WERI-Rb-1 (cell line): Measurements from ENCODE around the gene HMGB3.
"Not testable (repeated sequence)": the region's sequence is repeated elsewhere in the genome, so short reads cannot be mapped to it uniquely, and the experiment has no call there.

Experiments used
- DNase-seq: peaks from one replicate; pipeline ENCODE4 v3.0.0-alpha.2; 2020
- H3K27ac ChIP-seq: fragments of 250-450 bp; sonication (Bioruptor Pico); 2 replicates; pipeline ENCODE4 v1.5.1; 2020; ENCODE audit warnings: mild to moderate bottlenecking, moderate library complexity
- H3K27me3 ChIP-seq: fragments of 250-450 bp; sonication (Bioruptor Pico); 2 replicates; pipeline ENCODE4 v1.5.1; 2021; ENCODE audit warnings: mild to moderate bottlenecking, low read depth, moderate library complexity; ENCODE audit not compliant: insufficient read depth, severe bottlenecking
- H3K36me3 ChIP-seq: fragments of 250-450 bp; sonication (Bioruptor Pico); 2 replicates; pipeline ENCODE4 v1.5.1; 2020; ENCODE audit warnings: mild to moderate bottlenecking, moderate library complexity
- H3K4me3 ChIP-seq: 2 replicates; pipeline ENCODE4 v1.5.1; 2011; ENCODE audit warnings: low read depth, mild to moderate bottlenecking, control low read depth, low read length
- H3K9me3 ChIP-seq: fragments of 250-450 bp; sonication (Bioruptor Pico); 2 replicates; pipeline ENCODE4 v1.5.1; 2021; ENCODE audit warnings: mild to moderate bottlenecking, moderate library complexity; ENCODE audit not compliant: severe bottlenecking
- TF ChIP-seq, protein P1 (sequence below): IDR thresholded peaks from 2 replicates; pipeline ENCODE4 v1.5.1; 2011; ENCODE audit warnings: low read depth, mild to moderate bottlenecking, control low read depth, inconsistent platforms, low read length

HMGB3 gene

DNA sequence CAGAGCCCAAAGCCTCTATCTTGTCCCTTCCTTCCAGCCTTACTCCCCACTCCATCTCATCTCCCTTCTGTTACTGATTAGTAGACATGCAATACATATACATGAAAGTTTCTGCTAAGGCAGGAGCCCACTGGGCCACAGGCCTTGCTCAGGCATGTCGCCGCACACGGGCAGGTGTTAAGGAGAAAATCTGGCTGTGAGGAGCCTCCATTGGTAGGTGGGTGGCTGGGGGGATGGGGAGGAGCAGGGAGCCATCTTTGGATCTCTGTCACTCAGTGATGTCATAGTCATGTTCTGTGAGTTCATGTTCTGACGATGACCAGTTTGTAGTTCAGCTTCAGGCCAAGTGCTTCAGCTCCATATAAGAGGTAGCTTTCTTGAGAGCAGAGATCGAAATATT, 2.9 kb upstream of the HMGB3 start:
- no peak for DNase-seq
- H3K36me3 ChIP-seq, result peaks cover 1% of the 10 kb centered on the region; the same call in 1 of the 2 replicates
- no peak overlapping the region for H3K27ac ChIP-seq
- H3K4me3 ChIP-seq, result no peak overlapping the region
- H3K9me3 ChIP-seq, result peaks cover 6% of the 10 kb centered on the region
- TF ChIP-seq, protein P1, sequence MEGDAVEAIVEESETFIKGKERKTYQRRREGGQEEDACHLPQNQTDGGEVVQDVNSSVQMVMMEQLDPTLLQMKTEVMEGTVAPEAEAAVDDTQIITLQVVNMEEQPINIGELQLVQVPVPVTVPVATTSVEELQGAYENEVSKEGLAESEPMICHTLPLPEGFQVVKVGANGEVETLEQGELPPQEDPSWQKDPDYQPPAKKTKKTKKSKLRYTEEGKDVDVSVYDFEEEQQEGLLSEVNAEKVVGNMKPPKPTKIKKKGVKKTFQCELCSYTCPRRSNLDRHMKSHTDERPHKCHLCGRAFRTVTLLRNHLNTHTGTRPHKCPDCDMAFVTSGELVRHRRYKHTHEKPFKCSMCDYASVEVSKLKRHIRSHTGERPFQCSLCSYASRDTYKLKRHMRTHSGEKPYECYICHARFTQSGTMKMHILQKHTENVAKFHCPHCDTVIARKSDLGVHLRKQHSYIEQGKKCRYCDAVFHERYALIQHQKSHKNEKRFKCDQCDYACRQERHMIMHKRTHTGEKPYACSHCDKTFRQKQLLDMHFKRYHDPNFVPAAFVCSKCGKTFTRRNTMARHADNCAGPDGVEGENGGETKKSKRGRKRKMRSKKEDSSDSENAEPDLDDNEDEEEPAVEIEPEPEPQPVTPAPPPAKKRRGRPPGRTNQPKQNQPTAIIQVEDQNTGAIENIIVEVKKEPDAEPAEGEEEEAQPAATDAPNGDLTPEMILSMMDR, result no peak
- H3K27me3 ChIP-seq, result no peaks in the 10 kb centered on the region

DNA sequence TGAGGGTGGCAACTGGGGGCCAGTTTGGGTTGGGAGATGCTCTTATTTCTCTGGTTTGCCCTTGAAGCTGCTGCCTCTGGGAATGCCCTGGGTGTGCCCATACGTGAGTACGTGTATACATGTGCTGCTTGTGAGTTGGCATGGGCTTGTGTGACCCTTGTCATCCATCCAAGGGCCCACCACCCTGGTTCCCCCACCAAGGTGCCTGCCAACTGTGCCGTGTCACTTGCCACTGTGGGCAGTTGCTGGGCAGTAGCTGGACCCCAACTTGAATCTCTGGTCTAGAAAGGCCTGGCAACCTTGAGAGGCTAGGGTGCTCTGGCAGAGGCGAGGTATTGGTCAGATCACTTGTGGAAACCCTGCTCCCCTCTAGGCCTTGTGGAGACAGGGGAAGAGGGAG, 2.4 kb upstream of the HMGB3 start:
- peaks cover 6% of the 10 kb centered on the region for H3K9me3 ChIP-seq
- H3K27me3 ChIP-seq, result peaks cover 2% of the 10 kb centered on the region
- TF ChIP-seq, protein P1, result no peak
- H3K4me3 ChIP-seq, result no peak overlapping the region
- DNase-seq, result no peak
- H3K36me3 ChIP-seq, result peaks cover 7% of the 10 kb centered on the region
- H3K27ac ChIP-seq, result no peak overlapping the region

DNA sequence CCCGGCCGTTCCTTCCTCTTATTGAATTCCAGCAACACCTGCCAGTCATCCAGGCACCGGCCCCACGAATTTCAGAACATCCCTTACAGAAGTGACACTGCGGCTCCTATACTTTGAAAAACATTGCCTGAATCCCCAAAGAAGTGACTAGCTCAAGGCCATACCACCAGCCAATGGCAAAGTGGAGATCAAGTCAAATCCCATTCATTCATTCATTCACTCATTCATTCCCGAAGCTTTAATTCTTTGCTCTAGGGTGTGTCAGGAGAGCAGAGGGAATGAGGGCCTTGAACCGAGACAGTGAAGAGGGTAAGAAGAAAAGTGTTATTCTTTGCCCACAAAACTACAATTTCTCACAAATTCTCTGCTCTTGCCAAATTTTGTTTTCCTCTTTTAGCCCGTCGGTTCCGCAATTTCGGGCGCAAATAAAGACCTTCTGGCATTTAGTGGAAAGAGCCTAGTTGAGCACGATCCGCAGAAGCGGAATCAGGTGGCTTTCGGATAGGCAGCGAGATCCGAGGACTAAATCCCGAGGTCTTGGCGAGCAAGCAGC, 824 bp upstream of the HMGB3 start:
- peak overlapping the region; percentile 44; the same call in 1 of the 2 replicates for H3K27ac ChIP-seq
- H3K4me3 ChIP-seq, result no peak overlapping the region
- H3K27me3 ChIP-seq, result peaks cover 6% of the 10 kb centered on the region
- TF ChIP-seq, protein P1, result no peak
- peaks cover 23% of the 10 kb centered on the region for H3K36me3 ChIP-seq
- peaks cover 6% of the 10 kb centered on the region for H3K9me3 ChIP-seq
- DNase-seq, result no peak

DNA sequence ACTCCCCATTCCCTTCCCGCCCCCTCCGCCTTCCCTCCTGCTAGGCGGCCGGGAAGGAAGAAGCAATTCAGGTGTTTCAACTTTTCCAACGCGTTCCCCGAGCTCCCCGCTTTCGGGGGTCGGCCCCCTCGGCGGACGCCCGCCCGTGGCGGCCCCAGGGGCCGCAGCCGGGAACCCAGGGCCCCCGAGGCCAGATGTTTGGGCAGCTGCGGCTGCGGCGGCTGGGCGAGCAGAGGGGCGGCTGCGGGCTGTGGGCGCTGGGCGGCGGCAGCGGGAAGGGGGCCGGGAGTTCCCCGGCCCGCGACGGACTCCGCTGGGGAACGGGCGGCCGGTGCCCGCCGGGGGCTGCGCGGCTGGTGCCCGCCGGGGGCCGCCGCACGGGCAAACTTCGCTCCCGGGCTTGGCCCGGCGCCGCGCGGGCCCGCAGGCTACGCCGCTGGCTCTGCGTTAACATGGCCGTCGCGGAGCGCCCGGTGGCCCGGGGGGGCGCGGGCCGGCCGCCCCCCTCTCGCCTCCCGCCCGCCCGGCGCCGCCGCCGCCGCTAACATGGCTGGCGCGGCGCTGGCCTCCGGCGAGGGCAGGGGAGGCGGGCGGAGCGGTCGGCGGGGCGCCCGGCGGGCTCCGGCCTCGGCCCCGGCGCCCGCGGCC, 510 bp downstream of the HMGB3 start:
- Histone ChIP-seq H3K27me3 (peaks cover 6% of the 10 kb centered on the region), H3K27ac (peak overlapping the region; percentile 90), H3K4me3 (peak overlapping the region; percentile 64), H3K9me3 (peaks cover 6% of the 10 kb centered on the region), H3K36me3 (peaks cover 31% of the 10 kb centered on the region)
- TF ChIP-seq, protein P1, result no peak
- no peak for DNase-seq

DNA sequence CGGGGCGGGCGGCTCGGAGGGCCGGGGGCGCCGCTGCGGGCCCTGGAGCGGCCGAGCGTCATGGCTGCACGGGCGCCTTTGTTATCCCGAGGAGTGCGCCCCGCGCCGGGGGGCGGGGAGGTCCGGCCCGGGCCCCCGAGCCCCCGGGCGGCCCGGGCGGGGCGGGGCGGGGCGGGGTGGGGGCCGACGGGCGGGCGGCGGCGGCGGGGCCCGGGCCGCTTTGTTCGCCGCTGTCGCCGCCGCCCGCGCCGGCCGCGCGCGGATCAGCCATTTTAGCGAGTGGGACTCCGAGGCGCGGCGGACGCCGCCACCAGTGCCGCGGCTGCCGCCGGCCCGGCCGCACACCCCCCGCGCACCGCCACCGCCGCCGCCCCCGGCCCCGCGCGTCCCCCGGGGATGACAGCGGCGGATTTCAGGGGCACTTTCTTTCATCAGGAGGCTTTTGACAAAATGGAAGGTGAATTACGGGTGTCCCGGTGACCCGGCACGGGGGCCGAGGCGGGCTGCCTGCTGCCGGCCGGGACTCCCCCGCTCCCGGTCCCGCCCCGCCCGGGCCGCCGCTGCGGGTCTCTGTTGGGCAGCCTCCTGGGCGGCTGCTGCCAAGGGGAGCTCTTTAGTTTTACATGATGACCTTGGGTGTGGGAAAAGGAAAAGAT, 1.2 kb downstream of the HMGB3 start:
- H3K36me3 ChIP-seq, result peaks cover 34% of the 10 kb centered on the region
- TF ChIP-seq, protein P1, result no peak
- peak overlapping the region; percentile 37 for H3K4me3 ChIP-seq
- peaks cover 6% of the 10 kb centered on the region for H3K9me3 ChIP-seq
- peak overlapping the region; percentile 92 for H3K27ac ChIP-seq
- H3K27me3 ChIP-seq, result peaks cover 6% of the 10 kb centered on the region
- peak; percentile 19 for DNase-seq

DNA sequence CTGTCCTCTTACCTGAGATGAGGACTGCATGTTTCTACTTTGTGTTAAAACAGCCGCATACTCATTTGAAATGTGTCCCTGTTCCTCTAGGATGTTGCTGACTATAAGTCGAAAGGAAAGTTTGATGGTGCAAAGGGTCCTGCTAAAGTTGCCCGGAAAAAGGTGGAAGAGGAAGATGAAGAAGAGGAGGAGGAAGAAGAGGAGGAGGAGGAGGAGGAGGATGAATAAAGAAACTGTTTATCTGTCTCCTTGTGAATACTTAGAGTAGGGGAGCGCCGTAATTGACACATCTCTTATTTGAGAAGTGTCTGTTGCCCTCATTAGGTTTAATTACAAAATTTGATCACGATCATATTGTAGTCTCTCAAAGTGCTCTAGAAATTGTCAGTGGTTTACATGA, 4.6 kb downstream of the HMGB3 start:
- H3K27ac ChIP-seq, H3K4me3 ChIP-seq, DNase-seq, H3K9me3 ChIP-seq, H3K27me3 ChIP-seq: not testable (repeated sequence)
- H3K36me3 ChIP-seq, result peaks cover 34% of the 10 kb centered on the region
